Vagina (tissue), 2 donors: ENCODE data around the gene BIRC7. TPM values are rescaled to one million over a fixed set of nuclear protein-coding genes. Genes with fewer than 3 reads are reported as not detected.

Experiments used
- DNase-seq, 2 donors: peaks; one replicate each; pipeline ENCODE4 v3.0.0-alpha.2; 2017; ENCODE audit errors: extremely low spot score in 2 of 2
- H3K27ac ChIP-seq: fragments of 200-600 bp; sonication (generic); one replicate; pipeline ENCODE4 v1.5.1; 2019
- H3K27me3 ChIP-seq: fragments of 200-600 bp; sonication (generic); one replicate; pipeline ENCODE4 v1.5.1; 2019
- H3K36me3 ChIP-seq, 2 donors: fragments of 200-600 bp; sonication (generic); one replicate each; pipeline ENCODE4 v1.5.1; 2017 to 2019
- H3K4me1 ChIP-seq: fragments of 200-600 bp; sonication (generic); one replicate; pipeline ENCODE4 v1.5.1; 2019
- H3K4me3 ChIP-seq, 2 donors: fragments of 200-600 bp; sonication (generic); 1 replicate in 1 of 2; 2 replicates in 1 of 2; pipeline ENCODE4 v1.5.1; 2016 to 2019
- H3K9me3 ChIP-seq: fragments of 200-600 bp; sonication (generic); one replicate; pipeline ENCODE4 v1.5.1; 2019
- POLR2A ChIP-seq, 2 donors: fragments of 450-650 bp; IDR thresholded peaks; one replicate each; pipeline ENCODE4 v1.6.1; 2017; ENCODE audit warnings: antibody characterized with exemption in 2 of 2, mild to moderate bottlenecking in 2 of 2, moderate library complexity in 2 of 2
- POLR2AphosphoS5 ChIP-seq, 2 donors: sonication (generic); formaldehyde crosslinking; IDR thresholded peaks; one replicate each; pipeline ENCODE4 v1.9.0; 2017; ENCODE audit warnings: antibody characterized with exemption in 2 of 2, mild to moderate bottlenecking in 2 of 2, low read depth in 1 of 2; ENCODE audit not compliant: insufficient read depth in 1 of 2
- intact Hi-C: fragments of 100-400 bp; cut with DNase I; formaldehyde crosslinking; loops from one replicate; pipeline ENCODE4 v1.15.1; 2023
- total RNA-seq: library from RNA; depleted of rRNA; stranded (reverse); fragments of >200 nt; gene quantifications from one replicate; pipeline ENCODE4 v1.2.3, GENCODE V29; 2016
- TF ChIP-seq, protein P1 (sequence below), 3 experiments: fragments of 450-650 bp in 2 of 3; fragments of 200-600 bp in 1 of 3; sonication (generic) in 1 of 3; IDR thresholded peaks; one replicate each; pipeline ENCODE4 v1.5.1; 2017 to 2019; ENCODE audit warnings: antibody characterized with exemption in 3 of 3, mild to moderate bottlenecking in 2 of 3, moderate library complexity in 2 of 3

The BIRC7 gene
- total RNA-seq, 1 donor from 2014 or later = 2.7 TPM

DNA sequence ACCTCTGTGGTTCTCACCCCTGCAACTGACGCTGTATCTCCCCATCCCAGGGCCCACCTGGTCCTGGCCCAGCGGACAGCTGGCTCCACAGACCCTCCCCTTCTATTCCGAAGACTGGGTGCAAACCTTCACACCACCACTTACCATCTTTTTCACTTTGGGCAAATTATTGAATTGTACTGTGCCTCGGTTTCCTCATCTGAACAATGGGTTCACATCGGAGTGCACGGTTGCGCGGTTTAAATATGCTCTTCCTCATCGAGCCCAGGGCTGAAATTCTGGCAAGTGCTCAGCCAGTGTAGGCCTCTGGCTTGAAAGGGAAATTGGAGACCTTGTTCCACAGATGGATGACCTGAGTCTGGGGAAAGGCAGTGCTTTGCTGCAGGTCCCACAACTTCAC is 34.0 kb downstream of the BIRC7 start:
- intact Hi-C loops = no loop called here
- TF ChIP-seq POLR2A (IDR thresholded peaks at IDR 0.05) = no peak
- no peak for TF ChIP-seq POLR2AphosphoS5 (IDR thresholded peaks at IDR 0.05; ENCODE audit: insufficient read depth in 1 of 2, low read depth in 1 of 2)
- TF ChIP-seq, protein P1, sequence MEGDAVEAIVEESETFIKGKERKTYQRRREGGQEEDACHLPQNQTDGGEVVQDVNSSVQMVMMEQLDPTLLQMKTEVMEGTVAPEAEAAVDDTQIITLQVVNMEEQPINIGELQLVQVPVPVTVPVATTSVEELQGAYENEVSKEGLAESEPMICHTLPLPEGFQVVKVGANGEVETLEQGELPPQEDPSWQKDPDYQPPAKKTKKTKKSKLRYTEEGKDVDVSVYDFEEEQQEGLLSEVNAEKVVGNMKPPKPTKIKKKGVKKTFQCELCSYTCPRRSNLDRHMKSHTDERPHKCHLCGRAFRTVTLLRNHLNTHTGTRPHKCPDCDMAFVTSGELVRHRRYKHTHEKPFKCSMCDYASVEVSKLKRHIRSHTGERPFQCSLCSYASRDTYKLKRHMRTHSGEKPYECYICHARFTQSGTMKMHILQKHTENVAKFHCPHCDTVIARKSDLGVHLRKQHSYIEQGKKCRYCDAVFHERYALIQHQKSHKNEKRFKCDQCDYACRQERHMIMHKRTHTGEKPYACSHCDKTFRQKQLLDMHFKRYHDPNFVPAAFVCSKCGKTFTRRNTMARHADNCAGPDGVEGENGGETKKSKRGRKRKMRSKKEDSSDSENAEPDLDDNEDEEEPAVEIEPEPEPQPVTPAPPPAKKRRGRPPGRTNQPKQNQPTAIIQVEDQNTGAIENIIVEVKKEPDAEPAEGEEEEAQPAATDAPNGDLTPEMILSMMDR (IDR thresholded peaks at IDR 0.05) = no peak

DNA sequence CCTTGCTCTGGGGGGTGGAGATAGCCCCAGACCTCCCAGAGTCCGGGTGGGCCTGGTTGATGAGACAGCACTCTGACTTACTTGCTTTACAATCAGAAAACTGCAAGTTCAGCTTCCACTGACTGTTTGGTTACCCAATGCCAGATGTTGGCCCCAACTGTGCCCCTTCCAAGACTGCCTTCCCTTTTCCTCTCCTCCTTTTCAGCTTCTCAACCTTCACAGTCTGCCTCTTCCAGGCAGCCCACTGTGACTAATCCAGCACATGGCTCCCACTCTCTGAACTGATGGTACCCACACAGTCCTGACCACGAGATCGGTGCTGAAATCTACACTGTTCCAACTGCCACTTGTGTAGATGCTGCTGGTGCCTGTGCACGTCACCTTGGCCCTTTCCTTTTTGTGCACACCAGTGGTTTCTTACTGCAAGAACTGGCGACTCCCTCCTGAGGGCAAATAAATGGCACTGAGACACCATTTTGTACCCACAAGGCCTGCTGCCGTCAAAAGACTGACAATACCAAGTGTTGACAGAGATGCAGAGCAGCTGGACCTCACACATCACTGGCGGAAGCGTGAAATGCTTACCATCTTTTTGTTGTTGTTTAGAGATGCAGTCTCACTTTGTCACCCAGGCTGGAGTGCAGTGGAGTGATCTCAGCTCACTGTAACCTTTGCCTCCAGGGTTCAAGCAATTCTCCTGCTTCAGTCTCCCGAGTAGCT is 35.1 kb downstream of the BIRC7 start:
- no peaks in the 10 kb centered on the region for H3K9me3 ChIP-seq
- no peak for DNase-seq
- peaks cover 0 to under 1% of the 10 kb centered on the region in 2 donors for H3K36me3 ChIP-seq
- intact Hi-C loops = no loop called here
- no peak overlapping the region for H3K4me3 ChIP-seq
- no peak overlapping the region for H3K27ac ChIP-seq
- no peaks in the 10 kb centered on the region for H3K27me3 ChIP-seq
- H3K4me1 ChIP-seq = peaks cover 27% of the 10 kb centered on the region
- TF ChIP-seq, protein P1 (IDR thresholded peaks at IDR 0.05) = no peak
- TF ChIP-seq POLR2AphosphoS5 (IDR thresholded peaks at IDR 0.05; ENCODE audit: insufficient read depth in 1 of 2, low read depth in 1 of 2) (no peak), POLR2A (IDR thresholded peaks at IDR 0.05) (no peak)

More for the DNA sequence above, 34.0 kb downstream of the BIRC7 start:
- H3K9me3 ChIP-seq = no peaks in the 10 kb centered on the region
- H3K4me1 ChIP-seq = peaks cover 24% of the 10 kb centered on the region
- no peak for DNase-seq
- no peak overlapping the region for H3K27ac ChIP-seq
- H3K27me3 ChIP-seq = no peaks in the 10 kb centered on the region
- no peak overlapping the region for H3K4me3 ChIP-seq
- no peaks in the 10 kb centered on the region for H3K36me3 ChIP-seq

DNA sequence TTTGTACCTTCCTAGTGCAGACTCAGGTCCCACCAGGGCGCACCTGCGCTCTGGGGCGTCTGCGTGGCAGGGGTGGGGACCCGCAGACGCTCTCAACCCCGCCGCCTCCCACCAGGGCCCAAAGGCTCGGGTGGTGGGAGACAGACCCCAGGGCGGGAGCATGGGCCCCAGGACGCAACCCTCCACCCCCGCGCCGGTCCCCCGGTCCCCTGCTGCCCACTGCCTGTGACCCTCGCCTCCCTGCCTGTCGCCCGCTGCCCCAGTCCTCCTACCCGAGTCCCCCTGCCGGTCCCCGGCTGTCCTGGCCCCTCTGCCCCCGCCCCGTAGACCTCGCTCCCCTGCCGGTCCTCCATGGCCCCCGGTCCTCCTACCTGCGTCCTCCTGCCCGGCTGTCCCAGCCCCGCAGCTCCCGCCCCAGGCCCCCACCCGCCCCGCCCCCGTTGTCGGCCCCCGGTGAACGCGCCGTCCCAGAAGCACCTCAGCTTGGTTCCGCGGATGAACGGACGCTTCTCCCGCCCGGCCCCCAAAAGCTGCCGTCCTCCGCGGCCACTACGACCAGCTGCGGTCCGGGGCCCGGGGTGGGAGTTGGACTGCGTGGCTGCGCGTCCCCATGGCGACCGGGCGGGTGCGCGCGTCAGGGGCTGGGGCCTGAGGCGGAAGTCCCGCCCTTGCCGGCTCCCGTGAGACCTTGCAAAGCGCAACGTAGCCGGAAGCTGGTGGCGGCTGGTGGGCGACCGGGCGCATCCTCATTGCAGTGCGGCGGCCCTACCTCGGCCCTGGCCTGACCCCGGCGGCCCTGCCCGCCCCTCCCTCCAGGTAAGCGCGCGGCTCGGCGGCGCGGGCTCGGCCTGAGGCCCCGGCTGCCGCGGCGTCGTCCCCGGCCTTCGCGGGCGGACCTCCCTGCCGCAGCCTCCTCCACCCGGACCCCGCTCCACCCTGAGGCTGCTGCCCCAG is 36.7 kb downstream of the BIRC7 start, which contains the start of gene ARFGAP1:
Gene ARFGAP1, plus strand, starts transcription at position 709 of the 954 bp plus-strand sequence. CDS start 2,768 bp downstream, outside the sequence.
- no peak for DNase-seq
- TF ChIP-seq, protein P1 (IDR thresholded peaks at IDR 0.05) = no peak
- TF ChIP-seq POLR2AphosphoS5 (IDR thresholded peaks at IDR 0.05; ENCODE audit: insufficient read depth in 1 of 2, low read depth in 1 of 2) = peak; percentile 46 to 69
- peak in 1 of 2 donors; percentile 29 for TF ChIP-seq POLR2A (IDR thresholded peaks at IDR 0.05)
- H3K9me3 ChIP-seq = no peaks in the 10 kb centered on the region
- H3K4me3 ChIP-seq = peak within 1 kb of the TSS; percentile 87 to 97
- no peaks in the 10 kb centered on the region for H3K27me3 ChIP-seq
- peaks cover 0 to 14% of the 10 kb centered on the region in 2 donors for H3K36me3 ChIP-seq
- intact Hi-C loops = no loop called here
- peak within 1 kb of the TSS; percentile 53 for H3K27ac ChIP-seq
- peaks cover 27% of the 10 kb centered on the region for H3K4me1 ChIP-seq

DNA sequence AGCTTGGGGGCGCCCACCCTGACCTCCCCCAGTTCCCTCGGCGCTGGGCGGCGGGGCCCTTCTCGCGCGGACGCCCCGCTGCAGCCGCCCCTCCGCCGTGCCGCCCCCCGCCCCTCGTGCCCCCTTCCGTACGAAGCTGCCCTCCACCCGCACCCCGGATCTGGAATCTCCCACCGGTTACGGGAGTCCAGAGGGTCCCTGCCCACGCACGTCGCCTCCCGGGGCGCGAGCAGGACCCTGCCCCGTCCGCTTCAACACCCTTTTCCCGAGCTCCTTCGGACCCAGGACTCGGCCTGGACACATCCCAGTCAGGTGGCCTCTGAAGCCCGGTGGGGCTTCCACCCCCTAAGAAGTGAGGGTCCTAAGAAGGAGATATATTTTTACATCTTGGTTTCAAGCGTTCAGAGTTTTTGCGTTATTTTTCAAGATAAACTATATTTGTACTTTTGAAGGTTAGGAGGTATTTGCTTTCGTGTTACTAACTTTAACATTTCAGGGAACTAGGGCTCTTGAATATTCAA is 37.4 kb downstream of the BIRC7 start:
- DNase-seq = no peak
- Histone ChIP-seq H3K27me3 (no peaks in the 10 kb centered on the region), H3K27ac (peak overlapping the region; percentile 53), H3K4me3 (peak overlapping the region; percentile 87 to 97), H3K9me3 (no peaks in the 10 kb centered on the region), H3K4me1 (peaks cover 27% of the 10 kb centered on the region), H3K36me3 (peaks cover 0 to 19% of the 10 kb centered on the region in 2 donors)
- TF ChIP-seq, protein P1 (IDR thresholded peaks at IDR 0.05) = no peak
- TF ChIP-seq POLR2A (IDR thresholded peaks at IDR 0.05) (no peak), POLR2AphosphoS5 (IDR thresholded peaks at IDR 0.05; ENCODE audit: insufficient read depth in 1 of 2, low read depth in 1 of 2) (no peak)
- intact Hi-C loops = no loop called here
